H9 (cell line): ENCODE measurements around the gene PLA2G15. TPM values are rescaled to one million over a fixed set of nuclear protein-coding genes. Genes with fewer than 3 reads are reported as not detected.

Source experiments
- DNase-seq: peaks from one replicate; pipeline ENCODE4 v3.0.0-alpha.2; 2017
- H2AFZ ChIP-seq: one replicate; pipeline ENCODE4 v1.6.1; 2013; ENCODE audit warnings: mild to moderate bottlenecking, low read length, control low read depth, moderate library complexity
- H2AK5ac ChIP-seq: 2 replicates; pipeline ENCODE4 v1.6.1; 2013; ENCODE audit warnings: low read length, control low read depth, mixed read lengths; ENCODE audit not compliant: insufficient read length
- H2BK120ac ChIP-seq: one replicate; pipeline ENCODE4 v1.6.1; 2013; ENCODE audit warnings: low read depth, mild to moderate bottlenecking, low read length, control low read depth, inconsistent platforms; ENCODE audit not compliant: poor library complexity, severe bottlenecking
- H2BK12ac ChIP-seq: 2 replicates; pipeline ENCODE4 v1.6.1; 2013; ENCODE audit warnings: low read length, control low read depth, mixed read lengths, low read depth; ENCODE audit not compliant: insufficient read length
- H2BK15ac ChIP-seq: 2 replicates; pipeline ENCODE4 v1.6.1; 2013; ENCODE audit warnings: low read depth, low read length, control low read depth
- H2BK20ac ChIP-seq: one replicate; pipeline ENCODE4 v1.6.1; 2013; ENCODE audit warnings: low read depth, mild to moderate bottlenecking, low read length, control low read depth, inconsistent platforms; ENCODE audit not compliant: poor library complexity, severe bottlenecking
- H2BK5ac ChIP-seq: 2 replicates; pipeline ENCODE4 v1.6.1; 2013; ENCODE audit warnings: low read length, control low read depth, mixed read lengths; ENCODE audit not compliant: insufficient read length
- H3K14ac ChIP-seq: 2 replicates; pipeline ENCODE4 v1.6.1; 2013; ENCODE audit warnings: low read length, control low read depth; ENCODE audit not compliant: insufficient read depth
- H3K18ac ChIP-seq: 2 replicates; pipeline ENCODE4 v1.6.1; 2013; ENCODE audit warnings: low read depth, mild to moderate bottlenecking, mixed read lengths, low read length, control low read depth; ENCODE audit not compliant: insufficient read length
- H3K23ac ChIP-seq: 2 replicates; pipeline ENCODE4 v1.6.1; 2013; ENCODE audit warnings: low read length, control low read depth, mixed read lengths, low read depth; ENCODE audit not compliant: insufficient read length
- H3K23me2 ChIP-seq: 2 replicates; pipeline ENCODE4 v1.6.1; 2013; ENCODE audit warnings: low read depth, mild to moderate bottlenecking, mixed read lengths, low read length, control low read depth; ENCODE audit not compliant: insufficient read length, poor library complexity, severe bottlenecking
- H3K27ac ChIP-seq: 2 replicates; pipeline ENCODE4 v1.5.1; 2013; ENCODE audit warnings: low read length, control low read depth, mixed read lengths, low read depth; ENCODE audit not compliant: insufficient read length
- H3K27me3 ChIP-seq: 2 replicates; pipeline ENCODE4 v1.6.1; 2013; ENCODE audit warnings: low read length, control low read depth, inconsistent platforms; ENCODE audit not compliant: insufficient read depth
- H3K4ac ChIP-seq: 2 replicates; pipeline ENCODE4 v1.6.1; 2013; ENCODE audit warnings: low read depth, mild to moderate bottlenecking, control low read depth, inconsistent platforms, low read length, moderate library complexity
- H3K4me1 ChIP-seq: 2 replicates; pipeline ENCODE4 v1.6.1; 2013; ENCODE audit warnings: low read length, control low read depth, inconsistent platforms; ENCODE audit not compliant: insufficient read depth
- H3K4me2 ChIP-seq: 2 replicates; pipeline ENCODE4 v1.6.1; 2013; ENCODE audit warnings: low read length, control low read depth, mixed read lengths; ENCODE audit not compliant: insufficient read length, insufficient read depth
- H3K56ac ChIP-seq: 2 replicates; pipeline ENCODE4 v1.6.1; 2013; ENCODE audit warnings: low read depth, mild to moderate bottlenecking, mixed read lengths, low read length, control low read depth; ENCODE audit not compliant: insufficient read length
- H3K79me1 ChIP-seq: 2 replicates; pipeline ENCODE4 v1.6.1; 2013; ENCODE audit warnings: low read depth, mild to moderate bottlenecking, moderate library complexity, low read length, control low read depth, inconsistent platforms; ENCODE audit not compliant: insufficient read depth, poor library complexity, severe bottlenecking
- H3K79me2 ChIP-seq: 2 replicates; pipeline ENCODE4 v1.6.1; 2013; ENCODE audit warnings: low read length, control low read depth, inconsistent platforms; ENCODE audit not compliant: insufficient read depth
- H3K9ac ChIP-seq: 2 replicates; pipeline ENCODE4 v1.6.1; 2013; ENCODE audit warnings: low read length, control low read depth, mixed read lengths; ENCODE audit not compliant: insufficient read length; ENCODE audit errors: extremely low read depth
- H3K9me3 ChIP-seq: one replicate; pipeline ENCODE4 v1.6.1; 2013; ENCODE audit warnings: low read depth, low read length, inconsistent platforms; ENCODE audit not compliant: control insufficient read depth
- H3T11ph ChIP-seq: one replicate; pipeline ENCODE4 v1.6.1; 2013; ENCODE audit warnings: mild to moderate bottlenecking, low read length, control low read depth, inconsistent platforms
- H4K20me1 ChIP-seq: one replicate; pipeline ENCODE4 v1.6.1; 2013; ENCODE audit not compliant: control insufficient read depth, insufficient read length, insufficient read depth
- H4K5ac ChIP-seq: 2 replicates; pipeline ENCODE4 v1.6.1; 2013; ENCODE audit warnings: low read depth, mild to moderate bottlenecking, mixed read lengths, low read length, control low read depth; ENCODE audit not compliant: insufficient read length
- H4K8ac ChIP-seq: replicated peaks from 2 replicates; pipeline ENCODE4 v1.6.1; 2013; ENCODE audit warnings: low read length, control low read depth, mixed read lengths, low read depth; ENCODE audit not compliant: insufficient read length
- H4K91ac ChIP-seq: 2 replicates; pipeline ENCODE4 v1.6.1; 2013; ENCODE audit warnings: low read depth, mild to moderate bottlenecking, moderate library complexity, mixed read lengths, low read length, control low read depth; ENCODE audit not compliant: insufficient read length
- H3K27ac Mint-ChIP-seq, 3 experiments: 2 replicates in 2 of 3; 3 replicates in 1 of 3; pipeline ENCODE4 v1.8.0; 2020 to 2021; ENCODE audit warnings: mixed read lengths in 3 of 3, mild to moderate bottlenecking in 1 of 3, moderate library complexity in 1 of 3
- H3K27me3 Mint-ChIP-seq: 2 replicates; pipeline ENCODE4 v1.8.0; 2021; ENCODE audit warnings: low read depth, mild to moderate bottlenecking, moderate library complexity, mixed read lengths
- H3K36me3 Mint-ChIP-seq, 3 experiments: 2 replicates in 2 of 3; 3 replicates in 1 of 3; pipeline ENCODE4 v1.8.0; 2020 to 2021; ENCODE audit warnings: low read depth in 3 of 3, mixed read lengths in 3 of 3; ENCODE audit not compliant: insufficient read depth in 1 of 3
- H3K4me1 Mint-ChIP-seq, 2 experiments: 2 replicates each; pipeline ENCODE4 v1.8.0; 2020; ENCODE audit warnings: mixed read lengths in 2 of 2
- H3K4me3 Mint-ChIP-seq, 2 experiments: 2 replicates in 1 of 2; 3 replicates in 1 of 2; pipeline ENCODE4 v1.8.0; 2020 to 2021; ENCODE audit warnings: mild to moderate bottlenecking in 2 of 2, mixed read lengths in 2 of 2, moderate library complexity in 1 of 2
- H3K9me3 Mint-ChIP-seq, 2 experiments: 2 replicates in 1 of 2; 3 replicates in 1 of 2; pipeline ENCODE4 v1.8.0; 2020; ENCODE audit warnings: mild to moderate bottlenecking in 2 of 2, mixed read lengths in 2 of 2, moderate library complexity in 1 of 2
- CTCF ChIP-seq: fragments of 200-600 bp; sonication (generic); conservative IDR thresholded peaks from 3 replicates; pipeline ENCODE4 v1.8.0; 2021; ENCODE audit warnings: antibody characterized with exemption, mild to moderate bottlenecking
- WGBS: extraction: QIAGEN DNeasy Blood & Tissue Kit; methylation state at CpG from one replicate; pipeline ENCODE4 v1.1.7; 2013; ENCODE audit warnings: missing lambda C conversion rate, low lambda C conversion rate, mixed read lengths; ENCODE audit not compliant: insufficient read length; ENCODE audit errors: extremely low coverage; 5-methylcytosine and 5-hydroxymethylcytosine counted together
- total RNA-seq: library from RNA; stranded (reverse); gene quantifications from 2 replicates; pipeline ENCODE4 v1.2.1, GENCODE V29; 2021

The PLA2G15 gene
- total RNA-seq, 1 experiment from 2014 or later = 11.0 TPM

- no peak overlapping the region for H3T11ph ChIP-seq
- H3K79me2 ChIP-seq = no peaks in the 10 kb centered on the region
- H3K27me3 ChIP-seq = no peaks in the 10 kb centered on the region
- no peak overlapping the region for H2AK5ac ChIP-seq
- Mint-ChIP-seq H3K4me1 (peaks cover 6 to 9% of the 10 kb centered on the region in 2 experiments), H3K27ac (no peak overlapping the region), H3K27me3 (no peaks in the 10 kb centered on the region), H3K4me3 (no peak overlapping the region), H3K36me3 (peaks cover 0 to 1% (median 0%) of the 10 kb centered on the region in 3 experiments; a peak in 2 of 7 replicates), H3K9me3 (no peaks in the 10 kb centered on the region)
- no CpG with 5 or more reads among the region's 1 CpG for WGBS
- H3K79me1 ChIP-seq = no peaks in the 10 kb centered on the region
- no peak for DNase-seq
- H2BK20ac ChIP-seq = no peak overlapping the region
- H3K27ac ChIP-seq = no peak overlapping the region
- H2BK15ac ChIP-seq = no peak overlapping the region
- H3K23ac ChIP-seq = no peak overlapping the region
- TF ChIP-seq CTCF = no peak
- H4K5ac ChIP-seq = no peak overlapping the region
- no peak overlapping the region for H3K4me2 ChIP-seq
- H3K56ac ChIP-seq = no peak overlapping the region
- no peaks in the 10 kb centered on the region for H3K9me3 ChIP-seq
- H3K18ac ChIP-seq = no peak overlapping the region
- no peaks in the 10 kb centered on the region for H3K23me2 ChIP-seq
- H3K9ac ChIP-seq = no peak overlapping the region
- H3K4ac ChIP-seq = no peak overlapping the region
- H2BK120ac ChIP-seq = no peak overlapping the region
- no peak overlapping the region for H2AFZ ChIP-seq
- H3K4me1 ChIP-seq = peaks cover 2% of the 10 kb centered on the region; the same call in 1 of the 2 replicates
- no peak overlapping the region for H2BK12ac ChIP-seq
- no peak overlapping the region for H3K14ac ChIP-seq
- H2BK5ac ChIP-seq = no peak overlapping the region
- H4K8ac ChIP-seq = no peak overlapping the region
- no peak overlapping the region for H4K91ac ChIP-seq
- H4K20me1 ChIP-seq = no peaks in the 10 kb centered on the region
Measured at GRCh38 chr16:68223072-68223471, 22.1 kb upstream of the PLA2G15 start.
